GM18951 (cell line): ENCODE measurements around the gene ZBTB34.

Source experiments
- POLR2A ChIP-seq: IDR thresholded peaks from 4 replicates; pipeline ENCODE4 v1.6.1; 2011; ENCODE audit warnings: mild to moderate bottlenecking; ENCODE audit not compliant: insufficient read length, insufficient read depth; ENCODE audit errors: extremely low read depth
- in situ Hi-C: fragments of 300-500 bp; cut with MboI; formaldehyde crosslinking; loops from one replicate; pipeline ENCODE4 v1.12.0; 2022; ENCODE audit warnings: low sequenced_read_pairs, mixed read lengths, inconsistent platforms; ENCODE audit not compliant: unreplicated experiment

ZBTB34 gene

DNA sequence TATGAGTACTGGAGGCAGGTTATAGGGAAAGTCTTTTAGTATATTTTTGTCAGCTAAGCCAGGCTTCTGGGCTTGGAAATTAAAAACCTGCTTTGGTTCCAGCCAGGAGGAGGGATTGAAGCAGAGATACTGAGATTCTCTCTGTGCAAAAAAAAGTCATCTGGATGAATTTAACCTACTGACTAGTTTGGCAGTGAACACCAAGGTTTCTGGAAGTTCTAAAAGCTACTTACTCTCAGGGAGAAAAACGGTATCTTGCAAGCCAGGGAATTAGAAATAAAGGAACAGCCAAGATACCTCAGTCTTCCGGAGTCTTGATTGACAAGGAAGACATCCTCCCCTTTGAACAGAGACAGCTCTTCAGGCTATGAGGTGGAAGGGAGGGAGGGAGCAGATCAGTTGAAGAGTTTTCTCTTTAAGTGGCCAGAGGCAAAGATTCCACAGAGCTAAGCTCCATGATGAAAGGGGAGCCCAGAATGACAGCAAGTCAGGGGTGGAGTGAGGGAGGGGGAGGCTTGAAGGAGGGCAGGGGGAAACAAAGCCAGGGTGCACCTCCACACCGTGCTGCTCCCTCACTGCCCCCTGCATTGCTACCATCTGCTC is 8.3 kb upstream of the ZBTB34 start:
- in situ Hi-C loops: no loop called here

DNA sequence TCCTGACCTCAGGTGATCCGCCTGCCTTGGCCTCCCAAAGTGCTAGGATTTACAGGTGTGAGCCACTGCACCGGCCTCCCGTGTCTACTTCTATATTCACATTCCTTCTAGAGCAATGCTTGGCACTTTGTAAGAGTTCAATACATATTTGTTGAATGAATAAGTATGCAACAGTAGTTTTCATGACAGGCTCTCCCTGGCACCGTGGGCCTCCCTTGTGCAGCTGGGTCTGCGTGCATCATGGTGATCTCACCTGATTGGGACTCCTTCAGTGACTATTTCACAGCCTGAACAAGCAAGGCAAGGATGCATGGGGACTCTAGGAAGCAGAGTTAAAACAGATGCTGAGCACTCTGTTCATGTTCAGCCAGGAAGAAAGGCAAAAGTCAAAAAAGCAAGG is 6.8 kb upstream of the ZBTB34 start:
- TF ChIP-seq POLR2A: no peak
- in situ Hi-C loops: no loop called here

More for the DNA sequence above, 8.3 kb upstream of the ZBTB34 start:
- no peak for TF ChIP-seq POLR2A

DNA sequence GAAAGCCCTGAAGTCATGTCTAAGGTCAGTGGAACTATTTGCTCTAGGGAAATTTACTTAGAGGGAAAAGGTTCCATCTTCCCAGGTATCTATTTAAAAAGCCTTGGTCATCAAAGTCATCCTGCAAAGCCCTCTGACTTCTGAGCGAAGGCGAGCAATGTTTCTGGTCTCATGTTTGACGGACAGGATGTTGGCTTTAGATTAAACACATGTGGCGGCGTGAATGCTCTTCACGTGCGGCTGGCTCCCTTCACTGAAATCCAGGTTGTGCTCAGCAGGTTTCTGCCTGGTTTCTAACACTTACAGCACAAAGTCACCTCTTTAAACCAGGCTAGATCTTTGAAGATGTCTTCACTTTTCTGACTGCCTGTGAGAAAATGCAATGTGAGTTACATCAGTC is 5.7 kb upstream of the ZBTB34 start:
- no peak for TF ChIP-seq POLR2A
- in situ Hi-C loops: no loop called here

DNA sequence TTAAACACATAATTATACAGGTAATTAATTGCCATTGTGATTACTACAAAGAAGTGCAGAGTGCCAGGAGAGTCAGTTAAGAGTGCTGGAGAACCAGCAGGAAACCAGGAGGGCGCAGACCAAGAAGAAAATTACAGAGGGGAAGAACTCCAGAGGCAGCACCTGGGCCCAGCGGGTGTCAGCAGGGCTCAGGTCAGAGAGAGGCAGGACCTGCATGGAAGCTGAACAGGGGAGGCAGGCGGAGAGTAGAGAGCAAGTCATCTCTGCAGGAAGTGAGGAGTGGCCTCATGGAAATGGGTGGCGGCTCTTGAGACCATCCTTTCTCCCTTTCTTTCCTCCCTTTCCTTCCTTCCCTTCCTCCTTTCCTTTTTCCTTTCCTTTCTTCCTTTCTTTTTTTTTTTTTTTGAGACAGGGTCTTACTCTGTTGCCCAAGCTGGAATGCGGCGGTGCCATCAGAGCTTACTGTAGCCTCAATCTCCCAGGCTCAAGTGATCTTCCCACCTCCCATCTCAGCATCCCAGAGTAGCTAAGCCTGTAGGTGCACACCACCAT is 4.0 kb upstream of the ZBTB34 start:
- in situ Hi-C loops: no loop called here
- TF ChIP-seq POLR2A: no peak

DNA sequence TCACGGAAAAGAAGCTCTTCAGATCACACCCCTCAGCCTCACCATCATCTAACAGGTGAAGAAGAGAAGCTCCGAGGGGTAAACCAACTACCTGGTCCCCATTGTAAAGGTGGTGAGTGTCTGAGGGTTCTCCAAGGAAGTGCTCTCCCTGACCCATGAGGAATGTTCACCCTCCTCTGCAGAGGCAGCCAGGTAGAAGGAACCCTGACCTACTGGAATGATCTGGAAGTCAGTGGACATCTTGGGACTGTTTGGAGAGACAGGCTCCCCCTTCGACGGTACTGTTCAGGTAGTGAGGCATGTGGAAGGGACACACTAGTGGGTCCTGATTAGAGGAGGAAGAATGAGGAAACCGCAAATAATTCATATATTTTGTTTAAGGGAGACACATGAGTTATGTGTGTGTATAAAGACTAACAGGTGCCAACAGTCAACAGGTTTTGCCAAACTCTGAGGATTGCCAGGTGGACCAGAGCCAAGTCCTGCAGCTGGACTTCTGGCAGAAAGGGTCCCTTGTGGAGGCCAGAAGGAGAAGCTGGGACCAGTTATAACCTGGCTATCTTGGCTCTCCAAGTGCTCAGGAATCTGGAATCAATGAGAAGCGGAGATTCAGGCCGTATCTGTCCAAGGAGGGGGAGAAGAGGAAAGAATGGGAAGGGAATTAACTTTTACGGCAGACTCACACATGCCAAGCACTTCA is 3.0 kb upstream of the ZBTB34 start:
- no peak for TF ChIP-seq POLR2A
- in situ Hi-C loops: no loop called here

DNA sequence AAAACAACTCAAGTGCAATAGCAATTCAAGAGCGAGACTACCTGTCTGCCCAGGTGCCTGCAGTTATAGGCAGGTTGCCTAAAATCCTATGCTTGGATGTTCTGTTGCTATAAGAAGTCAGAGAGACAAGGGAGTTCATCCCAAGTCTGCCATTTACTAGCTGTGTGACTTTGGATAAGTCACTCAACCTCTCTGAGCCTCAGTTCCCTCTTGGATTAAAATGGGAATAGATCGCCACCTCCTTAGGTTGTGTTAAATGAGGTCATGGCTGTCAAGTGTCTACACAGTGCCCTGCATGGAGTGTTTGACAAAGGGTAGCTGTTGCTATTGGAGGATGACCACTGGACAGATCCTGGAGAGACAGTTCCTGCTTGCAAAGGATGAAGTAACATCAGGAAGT is 1.3 kb upstream of the ZBTB34 start:
- TF ChIP-seq POLR2A: no peak
- in situ Hi-C loops: no loop called here

DNA sequence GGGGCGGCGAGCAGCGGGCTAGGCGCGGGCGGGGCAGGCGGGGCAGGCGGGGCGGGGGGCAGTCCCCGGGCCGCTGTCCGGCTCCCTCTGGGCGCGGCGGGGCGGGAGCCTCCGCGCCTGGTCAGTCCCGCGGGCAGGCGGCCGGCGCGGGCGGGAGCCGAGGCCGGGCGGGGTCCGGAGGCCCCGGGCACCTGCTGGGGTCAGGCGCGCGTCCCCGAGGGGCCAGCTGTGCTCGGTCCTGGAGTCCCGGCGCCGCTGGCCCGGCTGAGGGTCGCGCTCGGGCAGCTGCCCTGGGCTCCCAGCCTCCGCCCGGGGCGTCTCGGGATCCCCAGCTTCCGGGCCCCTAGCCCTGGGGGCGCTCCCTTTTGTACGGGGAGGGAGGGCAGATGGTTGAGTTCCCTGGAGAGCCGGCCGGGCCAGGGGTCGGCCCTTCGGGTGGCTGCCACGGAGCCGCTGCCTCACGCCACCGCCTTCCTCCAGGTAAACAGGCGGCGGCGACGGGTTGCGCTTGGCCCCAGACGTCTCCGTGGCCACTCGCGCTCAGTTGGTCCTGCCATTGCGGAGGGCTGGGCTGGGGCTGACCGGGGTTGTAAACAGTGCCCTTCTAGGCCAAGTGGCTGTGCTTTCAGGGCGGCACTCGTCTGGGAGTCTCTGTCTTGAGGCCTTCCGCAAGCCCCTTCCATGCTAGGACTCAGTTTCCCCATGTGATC is 473 bp downstream of the ZBTB34 start:
- in situ Hi-C loops: no loop called here
- no peak for TF ChIP-seq POLR2A

DNA sequence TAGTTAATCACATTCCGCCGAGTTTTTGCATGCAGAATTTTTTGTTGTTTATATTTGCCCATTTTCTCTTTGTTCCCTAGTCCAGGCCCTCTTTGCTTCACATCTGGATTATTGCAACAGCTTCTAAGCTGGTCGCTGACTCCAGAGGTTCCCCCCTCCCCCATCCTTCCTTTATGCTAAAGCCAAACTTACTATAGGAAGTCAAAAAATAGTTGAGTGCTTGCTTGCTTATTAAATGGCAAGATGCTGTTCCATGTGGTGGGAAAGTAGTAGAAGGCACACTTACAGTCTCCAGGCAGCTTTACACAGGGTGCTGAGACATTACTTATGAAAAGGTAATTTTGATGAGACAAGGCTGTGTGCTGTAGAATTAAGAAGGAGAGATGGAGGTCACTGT is 1.3 kb downstream of the ZBTB34 start:
- no peak for TF ChIP-seq POLR2A

DNA sequence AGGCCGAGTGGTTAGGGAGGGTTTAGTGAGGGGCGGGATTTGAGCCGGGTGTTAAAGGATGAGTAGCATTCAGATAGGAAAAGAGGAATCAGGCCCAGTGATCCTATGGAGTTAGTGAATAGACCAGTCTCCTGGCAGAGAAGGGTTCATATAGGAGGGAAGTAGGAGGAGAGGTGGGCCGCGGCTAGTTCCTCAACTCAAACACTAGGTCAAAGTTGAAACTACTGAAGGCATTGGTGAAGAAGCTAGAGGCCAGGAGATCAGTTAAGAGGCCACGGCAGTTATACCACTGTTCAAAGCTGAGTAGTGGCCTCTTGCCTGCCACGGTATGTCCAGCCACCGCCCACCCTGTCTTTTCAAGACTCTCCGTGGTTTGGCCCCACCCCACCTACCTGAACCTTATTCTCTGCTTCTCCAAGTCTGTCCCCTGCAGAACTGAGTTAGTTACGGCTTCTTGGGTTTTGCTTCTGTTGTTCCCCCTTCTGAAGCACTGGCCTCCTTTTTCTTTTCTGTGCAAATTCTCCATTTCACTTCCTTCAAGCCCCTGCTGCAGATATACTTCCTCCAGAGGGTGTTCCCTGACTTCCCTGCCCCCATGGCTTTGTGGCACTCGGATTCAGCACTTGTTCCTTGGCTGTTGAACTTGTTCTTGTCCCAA is 1.8 kb downstream of the ZBTB34 start:
- in situ Hi-C loops: no loop called here
- TF ChIP-seq POLR2A: no peak

More for the DNA sequence above, 1.3 kb downstream of the ZBTB34 start:
- in situ Hi-C loops: no loop called here

DNA sequence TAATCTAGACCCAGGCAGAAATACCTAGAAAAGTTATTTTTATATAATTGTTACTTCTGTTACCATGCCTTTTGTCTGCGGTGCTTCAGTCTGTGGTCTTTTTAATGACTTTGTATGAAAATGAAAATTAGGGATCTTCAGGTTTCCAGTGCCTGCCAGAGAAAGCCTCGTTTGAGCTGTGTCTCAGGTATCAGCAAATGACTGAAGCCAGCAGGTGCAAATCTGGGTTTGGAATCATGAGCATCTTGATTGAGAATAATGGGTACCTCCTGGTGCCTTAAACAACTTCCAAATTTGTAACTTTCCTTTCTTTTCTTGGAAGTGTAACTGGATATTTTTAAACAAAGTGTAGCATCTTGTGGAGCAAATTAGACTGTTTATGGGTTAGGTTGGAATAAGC is 4.3 kb downstream of the ZBTB34 start:
- in situ Hi-C loops: no loop called here
- TF ChIP-seq POLR2A: no peak

DNA sequence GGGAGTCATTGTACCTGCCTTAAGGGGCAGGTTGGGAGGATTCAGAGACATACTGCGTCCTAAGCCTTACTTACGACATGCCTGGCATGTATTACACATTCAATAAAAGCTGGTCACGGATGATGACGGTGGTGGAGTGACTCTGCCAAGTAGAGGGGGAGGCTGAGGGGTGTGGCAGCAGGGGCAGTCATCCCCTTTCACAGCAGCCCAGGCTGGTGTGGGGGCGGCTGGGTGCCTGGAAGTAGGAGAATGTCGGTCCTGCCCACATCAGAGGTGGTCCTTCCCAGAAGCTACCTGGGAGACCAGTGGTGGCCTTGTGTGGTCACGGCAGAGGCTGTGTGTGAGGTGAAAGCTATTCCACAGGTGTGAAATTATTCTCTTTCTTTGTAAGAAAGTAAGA is 8.9 kb downstream of the ZBTB34 start:
- TF ChIP-seq POLR2A: no peak
- in situ Hi-C loops: no loop called here

DNA sequence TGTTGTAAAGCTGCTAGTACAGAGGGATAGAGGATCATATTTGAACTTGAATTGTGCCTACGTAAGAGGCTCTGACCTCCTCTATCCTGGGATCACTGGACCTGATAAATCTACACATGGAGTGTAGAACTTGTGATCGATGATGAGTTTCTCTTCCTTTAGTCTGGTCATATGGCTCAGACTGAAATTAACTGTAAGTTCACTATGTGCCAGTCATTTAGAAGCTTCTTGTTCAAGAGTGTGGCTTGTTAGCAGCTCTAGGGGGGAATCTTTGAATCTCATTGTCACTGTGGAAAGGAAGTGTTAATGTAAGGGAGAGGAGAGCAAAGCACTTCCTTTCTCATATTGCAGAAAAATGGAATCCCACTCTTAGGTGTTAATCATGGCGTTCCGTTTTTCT is 12.1 kb downstream of the ZBTB34 start:
- TF ChIP-seq POLR2A: no peak
- in situ Hi-C loops: no loop called here

DNA sequence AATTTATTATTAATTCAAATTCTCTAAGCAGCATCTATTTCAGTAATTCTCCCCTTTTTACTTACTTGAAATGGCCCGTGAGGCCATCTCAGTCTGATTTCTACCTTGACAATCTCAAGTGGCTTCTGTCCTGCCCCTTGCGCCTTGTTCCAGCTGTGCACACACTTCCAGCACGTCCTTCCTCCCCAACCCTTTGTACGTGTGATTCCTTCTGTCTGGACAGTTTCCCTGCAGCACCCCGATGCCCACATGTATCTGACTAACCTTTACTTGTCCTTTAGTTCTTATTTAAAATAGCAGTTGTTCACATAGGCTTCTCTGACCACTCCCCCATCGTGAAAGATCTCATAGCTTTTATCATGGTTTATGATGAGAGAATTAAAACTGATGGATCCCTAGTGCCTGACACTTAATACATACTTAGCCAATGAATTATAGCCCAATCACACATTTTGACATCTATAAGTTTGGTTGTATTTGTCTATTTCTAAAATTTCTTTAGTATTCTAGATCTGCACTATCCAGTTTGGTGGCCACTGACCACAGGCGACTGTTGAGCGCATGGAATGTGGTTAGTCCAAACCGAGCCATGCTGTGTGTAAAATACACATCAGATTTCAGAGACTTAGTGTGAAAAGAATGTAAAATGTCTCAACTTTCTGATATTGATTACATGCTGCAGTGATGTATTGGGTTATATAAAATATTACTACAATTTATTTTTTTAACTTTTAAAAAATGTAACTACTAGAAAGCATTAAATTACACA is 14.3 kb downstream of the ZBTB34 start:
- in situ Hi-C loops: no loop called here
- no peak for TF ChIP-seq POLR2A
